CD4-positive, alpha-beta T cell (primary cell): ENCODE data around the gene TCTN2. TPM values are rescaled to one million over a fixed set of nuclear protein-coding genes. Genes with fewer than 3 reads are reported as not detected.

Source experiments
- ATAC-seq: fragments of 200-7000 bp; cut with Tn5 transposase; one replicate; pipeline ENCODE4 v1.10.0; 2022; ENCODE audit warnings: mild to moderate bottlenecking; ENCODE audit not compliant: poor library complexity
- CTCF ChIA-PET: fragments of 350-600 bp; sonication (Branson Sonifier 250); formaldehyde crosslinking; loops from one replicate; lab custom pipeline; 2021; ENCODE audit warnings: antibody characterized with exemption, inconsistent platforms; lab: Charles Lee
- POLR2A ChIA-PET: fragments of 350-600 bp; sonication (Branson Sonifier 250); formaldehyde crosslinking; loops from one replicate; lab custom pipeline; 2021; ENCODE audit warnings: antibody characterized with exemption, inconsistent platforms; lab: Charles Lee
- DNase-seq, 14 experiments: peaks; one replicate each; pipeline ENCODE4 v3.0.0-alpha.2; 2013 to 2020; ENCODE audit warnings: mixed read lengths in 2 of 14
- H3K27ac ChIP-seq, 2 donors: one replicate each; pipeline versions ENCODE4 v1.5.1 to v1.7.0; 2013; ENCODE audit warnings: low read length in 2 of 2, low read depth in 1 of 2, mild to moderate bottlenecking in 1 of 2
- H3K27me3 ChIP-seq, 2 experiments: 1 replicate in 1 of 2; 2 replicates in 1 of 2; pipeline versions ENCODE4 v1.6.1 to v1.7.0; 2013; ENCODE audit warnings: low read length in 2 of 2, control low read depth in 1 of 2, mild to moderate bottlenecking in 1 of 2, moderate library complexity in 1 of 2; ENCODE audit not compliant: insufficient read depth in 2 of 2, control insufficient read depth in 1 of 2
- H3K36me3 ChIP-seq: one replicate; pipeline ENCODE4 v1.6.1; 2013; ENCODE audit warnings: low read length, control low read depth; ENCODE audit not compliant: insufficient read depth
- H3K4me1 ChIP-seq: one replicate; pipeline ENCODE4 v1.6.1; 2013; ENCODE audit warnings: low read length, control low read depth; ENCODE audit not compliant: insufficient read depth
- H3K4me3 ChIP-seq: one replicate; pipeline ENCODE4 v1.5.1; 2013; ENCODE audit warnings: mild to moderate bottlenecking, low read length, moderate library complexity
- H3K9me3 ChIP-seq, 2 experiments: 1 replicate in 1 of 2; 2 replicates in 1 of 2; pipeline versions ENCODE4 v1.6.1 to v1.7.0; 2013; ENCODE audit warnings: low read length in 2 of 2, mild to moderate bottlenecking in 2 of 2, control low read depth in 1 of 2, moderate library complexity in 1 of 2; ENCODE audit not compliant: control insufficient read depth in 1 of 2, insufficient read depth in 1 of 2
- H3K27ac Mint-ChIP-seq: one replicate; pipeline ENCODE4 v1.8.0; 2020; ENCODE audit warnings: mixed read lengths
- H3K27me3 Mint-ChIP-seq: one replicate; pipeline ENCODE4 v1.8.0; 2021; ENCODE audit warnings: mixed read lengths
- H3K36me3 Mint-ChIP-seq: one replicate; pipeline ENCODE4 v1.8.0; 2021; ENCODE audit warnings: low read depth, mixed read lengths
- H3K4me1 Mint-ChIP-seq: one replicate; pipeline ENCODE4 v1.8.0; 2021; ENCODE audit warnings: low read depth, mixed read lengths
- H3K4me3 Mint-ChIP-seq: one replicate; pipeline ENCODE4 v1.8.0; 2020; ENCODE audit warnings: mild to moderate bottlenecking, mixed read lengths
- H3K9me3 Mint-ChIP-seq: one replicate; pipeline ENCODE4 v1.8.0; 2020; ENCODE audit warnings: mixed read lengths
- intact Hi-C, 2 experiments: fragments of 100-400 bp; cut with DNase I in 1 of 2; cut with micrococcal nuclease in 1 of 2; formaldehyde crosslinking; loops; one replicate each; pipeline versions ENCODE4 v1.15.1 to v1.9.0; 2023 to 2025; cut with DNase I, micrococcal nuclease
- total RNA-seq, 174 experiments: library from RNA in 2 of 174; stranded (reverse) in 2 of 174; gene quantifications; one replicate each; pipeline ENCODE4 v1.2.3 and lab custom pipeline; 2021 to 2026
- TF ChIP-seq, protein P1 (sequence below): fragments of 200-600 bp; IDR thresholded peaks from one replicate; pipeline ENCODE4 v1.8.0; 2022; ENCODE audit warnings: antibody characterized with exemption, mild to moderate bottlenecking

Gene TCTN2
- total RNA-seq, 2 experiments from 2014 or later: 3.2 to 3.5 TPM

DNA sequence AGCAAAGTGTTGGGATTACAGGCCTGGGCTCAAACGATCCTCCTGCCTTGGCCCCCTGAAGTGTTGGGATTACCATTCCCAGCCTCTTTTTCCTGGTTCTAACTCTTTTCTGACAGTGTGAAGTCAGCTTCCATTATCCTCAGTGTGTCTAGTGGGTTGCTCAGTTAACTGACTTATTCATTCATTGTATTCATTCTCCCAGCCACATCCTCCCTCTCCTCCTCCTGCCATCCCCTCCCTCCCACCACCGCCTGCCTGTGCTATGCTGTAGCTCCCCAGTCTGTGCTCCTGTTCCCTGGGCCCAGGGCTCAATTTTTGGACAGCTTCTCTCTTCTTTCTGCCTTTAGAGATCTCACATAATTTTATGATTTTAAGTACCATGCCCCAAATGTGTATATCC is 60.7 kb downstream of the TCTN2 start:
- H3K36me3 ChIP-seq: peaks cover 82% of the 10 kb centered on the region
- intact Hi-C loops: no loop called here

DNA sequence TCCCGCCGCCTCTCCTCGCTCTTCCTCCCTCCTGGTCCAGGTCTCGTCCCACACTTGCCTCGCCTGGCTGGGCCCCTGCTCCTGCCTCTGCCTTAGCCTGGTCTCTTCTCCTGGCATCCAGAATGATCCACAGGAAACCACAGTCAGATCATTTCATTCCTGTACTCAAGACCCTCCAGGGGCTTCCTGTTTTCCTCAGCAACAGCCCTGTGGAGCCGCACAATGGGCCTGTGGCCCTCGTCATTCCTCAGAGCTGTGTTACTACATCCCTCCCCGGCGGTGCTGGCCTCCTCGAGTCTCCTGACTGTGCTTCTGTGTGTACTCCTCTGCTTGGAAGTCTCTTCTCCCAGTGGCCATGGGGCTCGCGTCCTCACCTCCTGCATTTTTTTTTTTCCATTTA is 61.3 kb downstream of the TCTN2 start:
- Histone ChIP-seq H3K4me1 (no peaks in the 10 kb centered on the region), H3K4me3 (no peak overlapping the region), H3K36me3 (peaks cover 82% of the 10 kb centered on the region), H3K27ac (no peak overlapping the region), H3K9me3 (no peaks in the 10 kb centered on the region), H3K27me3 (no peaks in the 10 kb centered on the region)
- Mint-ChIP-seq H3K9me3 (no peaks in the 10 kb centered on the region), H3K27ac (no peak overlapping the region), H3K27me3 (no peaks in the 10 kb centered on the region), H3K36me3 (peaks cover 94% of the 10 kb centered on the region), H3K4me3 (no peak overlapping the region), H3K4me1 (no peaks in the 10 kb centered on the region)
- no peak for ATAC-seq
- ChIA-PET POLR2A (no interaction called here), CTCF (no interaction called here)
- no peak for DNase-seq
- intact Hi-C loops: no loop called here
- TF ChIP-seq, protein P1, sequence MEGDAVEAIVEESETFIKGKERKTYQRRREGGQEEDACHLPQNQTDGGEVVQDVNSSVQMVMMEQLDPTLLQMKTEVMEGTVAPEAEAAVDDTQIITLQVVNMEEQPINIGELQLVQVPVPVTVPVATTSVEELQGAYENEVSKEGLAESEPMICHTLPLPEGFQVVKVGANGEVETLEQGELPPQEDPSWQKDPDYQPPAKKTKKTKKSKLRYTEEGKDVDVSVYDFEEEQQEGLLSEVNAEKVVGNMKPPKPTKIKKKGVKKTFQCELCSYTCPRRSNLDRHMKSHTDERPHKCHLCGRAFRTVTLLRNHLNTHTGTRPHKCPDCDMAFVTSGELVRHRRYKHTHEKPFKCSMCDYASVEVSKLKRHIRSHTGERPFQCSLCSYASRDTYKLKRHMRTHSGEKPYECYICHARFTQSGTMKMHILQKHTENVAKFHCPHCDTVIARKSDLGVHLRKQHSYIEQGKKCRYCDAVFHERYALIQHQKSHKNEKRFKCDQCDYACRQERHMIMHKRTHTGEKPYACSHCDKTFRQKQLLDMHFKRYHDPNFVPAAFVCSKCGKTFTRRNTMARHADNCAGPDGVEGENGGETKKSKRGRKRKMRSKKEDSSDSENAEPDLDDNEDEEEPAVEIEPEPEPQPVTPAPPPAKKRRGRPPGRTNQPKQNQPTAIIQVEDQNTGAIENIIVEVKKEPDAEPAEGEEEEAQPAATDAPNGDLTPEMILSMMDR: no peak

More for the DNA sequence above, 60.7 kb downstream of the TCTN2 start:
- peaks cover 94% of the 10 kb centered on the region for H3K36me3 Mint-ChIP-seq
- no peak overlapping the region for H3K27ac Mint-ChIP-seq
- TF ChIP-seq, protein P1: no peak
- Histone ChIP-seq H3K27ac (no peak overlapping the region), H3K4me3 (no peak overlapping the region), H3K4me1 (no peaks in the 10 kb centered on the region), H3K27me3 (no peaks in the 10 kb centered on the region), H3K9me3 (no peaks in the 10 kb centered on the region)
- no peak overlapping the region for H3K4me3 Mint-ChIP-seq
- H3K9me3 Mint-ChIP-seq: no peaks in the 10 kb centered on the region
- no peak for DNase-seq
- ATAC-seq: no peak
- CTCF ChIA-PET: no interaction called here
- no peaks in the 10 kb centered on the region for H3K4me1 Mint-ChIP-seq
- POLR2A ChIA-PET: interaction anchor here (0.6 to 0.7 kb wide), 2 partner anchors 532 to 741 kb away, joined by 3 read pairs; no protein-coding TSS in a partner anchor
- no peaks in the 10 kb centered on the region for H3K27me3 Mint-ChIP-seq

DNA sequence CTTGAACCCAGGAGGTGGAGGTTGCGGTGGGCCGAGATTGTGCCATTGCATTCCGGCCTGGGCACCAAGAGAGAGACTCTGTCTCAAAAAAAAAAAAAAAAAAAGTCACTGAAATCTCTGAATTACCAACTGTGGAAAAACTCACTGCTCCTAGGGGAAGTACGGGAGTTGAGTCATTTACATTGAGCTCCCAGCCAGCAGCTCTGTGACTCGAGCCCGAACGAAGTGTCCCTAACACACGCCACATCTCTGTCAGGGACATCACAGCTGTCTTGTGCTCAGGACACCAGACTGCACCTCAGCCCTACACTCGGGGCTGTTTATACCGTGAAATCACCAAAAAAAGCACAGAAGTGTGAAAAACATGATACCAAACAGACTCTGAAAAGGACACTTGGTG is 62.3 kb downstream of the TCTN2 start:
- Mint-ChIP-seq H3K36me3 (peaks cover 92% of the 10 kb centered on the region), H3K4me1 (no peaks in the 10 kb centered on the region), H3K27me3 (no peaks in the 10 kb centered on the region)

More for the DNA sequence above, 62.3 kb downstream of the TCTN2 start:
- ATAC-seq (no peak), DNase-seq (no peak)
- H3K27me3 ChIP-seq: no peaks in the 10 kb centered on the region
- Mint-ChIP-seq H3K9me3 (no peaks in the 10 kb centered on the region), H3K4me3 (no peak overlapping the region), H3K27ac (no peak overlapping the region)
- no peak overlapping the region for H3K4me3 ChIP-seq
- H3K4me1 ChIP-seq: no peaks in the 10 kb centered on the region
- ChIA-PET POLR2A (no interaction called here), CTCF (interaction anchor here (1.2 kb wide), 1 partner anchor 10 kb away, joined by 3 read pairs; no protein-coding TSS in a partner anchor)
- H3K36me3 ChIP-seq: peaks cover 76% of the 10 kb centered on the region
- intact Hi-C loops: no loop called here
- H3K9me3 ChIP-seq: no peaks in the 10 kb centered on the region
- H3K27ac ChIP-seq: no peak overlapping the region
- TF ChIP-seq, protein P1: no peak
